GM12892 (cell line): Measurements from ENCODE around the gene BRSK2.

ENCODE experiments used
- POLR2A ChIP-seq: IDR thresholded peaks from 2 replicates; pipeline ENCODE4 v1.6.1; 2011; ENCODE audit warnings: low read depth, low read length, control low read depth
- POLR2AphosphoS5 ChIP-seq: IDR thresholded peaks from 2 replicates; pipeline ENCODE4 v1.6.1; 2011; ENCODE audit warnings: low read depth, low read length, control low read depth

- TF ChIP-seq POLR2A (no peak), POLR2AphosphoS5 (no peak)
Observed at GRCh38 chr11:1404461-1405185, 14.9 kb downstream of the BRSK2 start.
